Tibial nerve (tissue), 4 donors: ENCODE measurements around the gene MTCL3.
A peak's percentile ranks its signal among the peaks of the same experiment; 100 is the strongest.

ENCODE experiments used
- DNase-seq, 2 donors: peaks; one replicate each; pipeline ENCODE4 v3.0.0-alpha.2; 2019; ENCODE audit warnings: low spot score in 2 of 2
- H3K27ac ChIP-seq, 4 donors: fragments of 200-600 bp; sonication (generic) in 3 of 4; one replicate each; pipeline ENCODE4 v1.5.1; 2017 to 2019; ENCODE audit warnings: mild to moderate bottlenecking in 1 of 4
- H3K27me3 ChIP-seq, 2 donors: fragments of 200-600 bp; sonication (generic) in 1 of 2; one replicate each; pipeline versions ENCODE4 v1.5.1 to v1.6.0; 2017 to 2019
- H3K36me3 ChIP-seq, 3 donors: fragments of 200-600 bp; sonication (generic); one replicate each; pipeline ENCODE4 v1.5.1; 2018 to 2019
- H3K4me1 ChIP-seq, 4 donors: fragments of 200-600 bp; sonication (generic) in 3 of 4; one replicate each; pipeline ENCODE4 v1.5.1; 2017 to 2019
- H3K4me3 ChIP-seq, 4 donors: fragments of 200-600 bp; sonication (generic) in 3 of 4; one replicate each; pipeline ENCODE4 v1.5.1; 2017 to 2019; ENCODE audit warnings: mild to moderate bottlenecking in 1 of 4, moderate library complexity in 1 of 4
- H3K9me3 ChIP-seq, 4 donors: fragments of 200-600 bp; sonication (generic) in 3 of 4; one replicate each; pipeline ENCODE4 v1.5.1; 2017 to 2019
- CTCF ChIP-seq, 5 experiments: fragments of 200-600 bp in 3 of 5; fragments of 450-650 bp in 2 of 5; sonication (generic) in 3 of 5; IDR thresholded peaks; one replicate each; pipeline ENCODE4 v1.5.1; 2016 to 2019; ENCODE audit warnings: antibody characterized with exemption in 5 of 5, mild to moderate bottlenecking in 3 of 5, moderate library complexity in 2 of 5
- EP300 ChIP-seq, 2 donors: sonication (generic); formaldehyde crosslinking; IDR thresholded peaks; one replicate each; pipeline ENCODE4 v1.6.1; 2017; ENCODE audit warnings: antibody characterized with exemption in 2 of 2, mild to moderate bottlenecking in 1 of 2
- POLR2A ChIP-seq, 2 donors: fragments of 450-650 bp; IDR thresholded peaks; one replicate each; pipeline ENCODE4 v1.6.1; 2017; ENCODE audit warnings: antibody characterized with exemption in 2 of 2, mild to moderate bottlenecking in 2 of 2, moderate library complexity in 2 of 2
- WGBS, 2 donors: methylation state at CpG; one replicate each; pipeline ENCODE4 v1.1.5; 2018; 5-methylcytosine and 5-hydroxymethylcytosine counted together

Gene MTCL3

GRCh38 chr6:127515794-127516661 is 3.1 kb downstream of the MTCL3 start:
- TF ChIP-seq POLR2A (IDR thresholded peaks at IDR 0.05) (no peak), CTCF (IDR thresholded peaks at IDR 0.05) (peak in 1 of 5 experiments; percentile 5), EP300 (IDR thresholded peaks at IDR 0.05) (peak in 1 of 2 donors; percentile 18)
- Histone ChIP-seq H3K36me3 (peaks cover 0 to 6% (median 0%) of the 10 kb centered on the region in 3 donors), H3K9me3 (no peaks in the 10 kb centered on the region), H3K4me1 (peaks cover 0 to 37% (median 13%) of the 10 kb centered on the region in 4 donors), H3K27ac (peak overlapping the region in 3 of 4 donors; percentile 38 to 80 (median 51)), H3K27me3 (peaks cover 0 to 28% of the 10 kb centered on the region in 2 donors), H3K4me3 (peak overlapping the region; percentile 50 to 67 (median 60))
- peak in 1 of 2 donors; percentile 33 for DNase-seq
- WGBS, 2 donors, result 1 to 2% methylated on average over 27 to 37 of the region's 76 CpGs

- Histone ChIP-seq H3K36me3 (peaks cover 0 to 13% (median 0%) of the 10 kb centered on the region in 3 donors), H3K27ac (peak overlapping the region in 3 of 4 donors; percentile 38 to 80 (median 51)), H3K4me3 (peak overlapping the region; percentile 50 to 67 (median 60)), H3K27me3 (peaks cover 0 to 22% of the 10 kb centered on the region in 2 donors), H3K4me1 (peaks cover 0 to 37% (median 13%) of the 10 kb centered on the region in 4 donors), H3K9me3 (no peaks in the 10 kb centered on the region)
- TF ChIP-seq EP300 (IDR thresholded peaks at IDR 0.05), result no peak
- no peak for TF ChIP-seq CTCF (IDR thresholded peaks at IDR 0.05)
- no peak for TF ChIP-seq POLR2A (IDR thresholded peaks at IDR 0.05)
- WGBS, 2 donors, result 1 to 2% methylated on average over 17 to 21 of the region's 38 CpGs
- no peak for DNase-seq
Observed at GRCh38 chr6:127515234-127515793, 3.8 kb downstream of the MTCL3 start.

- DNase-seq, result no peak
- peaks cover 0 to under 1% (median 0%) of the 10 kb centered on the region in 4 donors for H3K9me3 ChIP-seq
- peaks cover 0 to 18% (median 0%) of the 10 kb centered on the region in 3 donors for H3K36me3 ChIP-seq
- TF ChIP-seq EP300 (IDR thresholded peaks at IDR 0.05) (peak in 1 of 2 donors; percentile 23), CTCF (IDR thresholded peaks at IDR 0.05) (no peak)
- H3K27ac ChIP-seq, result peak overlapping the region in 3 of 4 donors; percentile 38 to 80 (median 51)
- H3K4me1 ChIP-seq, result peaks cover 0 to 37% (median 13%) of the 10 kb centered on the region in 4 donors
- H3K4me3 ChIP-seq, result peak overlapping the region; percentile 50 to 67 (median 60)
- 4 to 7% methylated on average over 21 to 24 of the region's 32 CpGs for WGBS, 2 donors
- H3K27me3 ChIP-seq, result peaks cover 0 to 22% of the 10 kb centered on the region in 2 donors
Observed at GRCh38 chr6:127514773-127515227, 4.3 kb downstream of the MTCL3 start.

GRCh38 chr6:127514179-127514772 is 4.9 kb downstream of the MTCL3 start:
- peaks cover 0 to 24% (median 0%) of the 10 kb centered on the region in 3 donors for H3K36me3 ChIP-seq
- peaks cover 0 to 6% (median 0%) of the 10 kb centered on the region in 4 donors for H3K9me3 ChIP-seq
- peaks cover 0 to 35% (median 13%) of the 10 kb centered on the region in 4 donors for H3K4me1 ChIP-seq
- peaks cover 0 to 17% of the 10 kb centered on the region in 2 donors for H3K27me3 ChIP-seq
- H3K27ac ChIP-seq, result peak overlapping the region in 1 of 4 donors; percentile 80
- H3K4me3 ChIP-seq, result peak overlapping the region; percentile 50 to 67 (median 60)
- 24 to 31% methylated on average over 5 to 8 of the region's 8 CpGs for WGBS, 2 donors
- TF ChIP-seq EP300 (IDR thresholded peaks at IDR 0.05) (no peak), POLR2A (IDR thresholded peaks at IDR 0.05) (no peak), CTCF (IDR thresholded peaks at IDR 0.05) (no peak)
- no peak for DNase-seq
